ENCODE data around the gene EEF2K.

DNA sequence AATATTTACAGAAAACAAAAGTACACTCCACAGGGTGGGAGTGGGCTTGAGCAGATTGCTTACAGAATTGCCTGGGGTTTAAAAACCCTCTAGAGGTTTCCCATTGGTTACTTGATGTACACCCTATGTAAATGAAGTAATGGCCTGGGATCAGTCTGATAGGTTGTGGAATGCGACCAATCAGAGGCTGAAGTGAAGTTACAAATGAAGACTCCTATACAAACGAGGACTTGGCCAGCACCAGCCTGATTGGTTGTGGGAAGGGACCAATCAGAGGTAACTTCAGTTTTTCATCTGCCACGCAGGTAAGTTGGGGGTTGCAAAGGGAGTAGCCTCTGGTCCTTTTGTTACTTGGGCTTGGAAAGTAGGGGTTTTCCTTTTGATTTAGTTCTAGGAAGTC lies 8.8 kb downstream of the EEF2K start:
- TF ChIP-seq, protein P1, sequence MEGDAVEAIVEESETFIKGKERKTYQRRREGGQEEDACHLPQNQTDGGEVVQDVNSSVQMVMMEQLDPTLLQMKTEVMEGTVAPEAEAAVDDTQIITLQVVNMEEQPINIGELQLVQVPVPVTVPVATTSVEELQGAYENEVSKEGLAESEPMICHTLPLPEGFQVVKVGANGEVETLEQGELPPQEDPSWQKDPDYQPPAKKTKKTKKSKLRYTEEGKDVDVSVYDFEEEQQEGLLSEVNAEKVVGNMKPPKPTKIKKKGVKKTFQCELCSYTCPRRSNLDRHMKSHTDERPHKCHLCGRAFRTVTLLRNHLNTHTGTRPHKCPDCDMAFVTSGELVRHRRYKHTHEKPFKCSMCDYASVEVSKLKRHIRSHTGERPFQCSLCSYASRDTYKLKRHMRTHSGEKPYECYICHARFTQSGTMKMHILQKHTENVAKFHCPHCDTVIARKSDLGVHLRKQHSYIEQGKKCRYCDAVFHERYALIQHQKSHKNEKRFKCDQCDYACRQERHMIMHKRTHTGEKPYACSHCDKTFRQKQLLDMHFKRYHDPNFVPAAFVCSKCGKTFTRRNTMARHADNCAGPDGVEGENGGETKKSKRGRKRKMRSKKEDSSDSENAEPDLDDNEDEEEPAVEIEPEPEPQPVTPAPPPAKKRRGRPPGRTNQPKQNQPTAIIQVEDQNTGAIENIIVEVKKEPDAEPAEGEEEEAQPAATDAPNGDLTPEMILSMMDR (conservative IDR thresholded peaks at IDR 0.05; ENCODE audit: low read length) = no peak
- no peak for TF ChIP-seq EZH2phosphoT487 (IDR thresholded peaks at IDR 0.05; ENCODE audit: borderline replicate concordance)
